IPS-18c (cell line): ENCODE data around the gene C1orf35.

ENCODE experiments used
- H3K4me3 ChIP-seq: 2 replicates; pipeline ENCODE4 v1.7.0; 2013; ENCODE audit warnings: low read depth, mild to moderate bottlenecking, low read length, moderate library complexity; ENCODE audit not compliant: insufficient read depth
- H3K9me3 ChIP-seq: one replicate; pipeline ENCODE4 v1.6.1; 2013; ENCODE audit warnings: mild to moderate bottlenecking, low read length, moderate library complexity; ENCODE audit not compliant: control insufficient read depth, insufficient read depth

Gene C1orf35

DNA sequence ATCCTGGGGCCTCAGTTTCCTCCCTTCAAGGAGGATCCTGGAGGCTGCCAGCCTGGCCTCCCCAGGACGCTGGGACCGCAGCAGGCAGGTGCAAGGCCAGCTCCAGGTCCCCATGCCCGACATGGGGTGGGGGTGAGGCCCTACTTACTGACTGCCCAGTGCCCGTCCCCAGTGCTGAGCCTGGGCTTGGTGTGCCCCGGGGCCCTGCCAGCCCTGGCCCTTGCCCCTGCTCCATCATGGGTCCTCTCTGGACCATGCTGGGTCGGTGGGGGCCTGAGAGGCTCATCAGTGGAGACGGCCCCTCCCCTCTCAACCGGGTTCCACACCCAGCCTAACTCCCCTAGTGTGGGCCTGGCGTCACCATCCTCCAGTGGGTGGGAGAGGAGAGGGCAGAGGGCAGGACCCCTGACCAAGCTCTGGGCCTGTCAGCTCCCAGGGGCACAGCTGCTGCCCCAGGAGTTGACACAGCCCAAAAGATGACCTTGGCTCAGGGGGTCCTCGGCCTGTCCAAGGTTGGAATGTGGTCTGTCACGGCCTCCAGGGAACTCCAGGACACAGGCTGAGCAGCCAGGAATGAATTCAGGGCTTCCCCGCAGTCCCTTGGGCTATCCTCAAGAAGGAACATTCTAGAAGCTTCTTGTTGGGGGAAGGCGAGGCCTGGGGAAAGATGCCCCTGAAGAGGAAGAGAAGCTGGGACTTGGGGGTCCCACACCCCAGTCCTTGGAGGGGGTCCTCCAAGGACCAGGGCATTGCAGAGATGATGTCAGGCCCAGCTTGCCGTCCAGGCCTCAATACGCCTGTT, 38.2 kb downstream of the C1orf35 start:
- Histone ChIP-seq H3K9me3 (no peaks in the 10 kb centered on the region), H3K4me3 (no peak overlapping the region; the same call in 1 of the 2 replicates)

DNA sequence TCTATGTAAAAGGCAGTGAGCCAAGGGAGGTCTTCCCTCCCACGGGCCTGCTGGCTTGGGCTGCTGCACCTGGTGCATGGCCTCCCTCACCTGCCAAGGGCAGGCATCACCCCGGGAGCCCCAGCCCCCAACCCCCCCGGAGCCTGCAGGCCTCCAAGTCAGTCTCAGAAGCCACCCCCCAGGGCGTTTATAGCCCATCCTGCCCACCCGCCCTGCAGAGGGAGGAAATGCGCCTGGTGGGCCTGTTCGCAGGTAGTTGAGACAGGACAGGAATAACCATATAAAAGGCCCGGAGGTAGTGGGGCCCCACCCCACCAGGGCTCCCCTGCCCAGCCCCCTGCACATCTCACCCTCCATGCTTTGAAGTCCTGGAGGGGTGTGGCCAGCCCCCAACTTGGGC, 38.8 kb downstream of the C1orf35 start:
- Histone ChIP-seq H3K9me3 (no peaks in the 10 kb centered on the region), H3K4me3 (no peak overlapping the region)

GRCh38 chr1:228063251-228064191, 39.6 kb downstream of the C1orf35 start:
- Histone ChIP-seq H3K4me3 (no peak overlapping the region), H3K9me3 (peaks cover 2% of the 10 kb centered on the region)

DNA sequence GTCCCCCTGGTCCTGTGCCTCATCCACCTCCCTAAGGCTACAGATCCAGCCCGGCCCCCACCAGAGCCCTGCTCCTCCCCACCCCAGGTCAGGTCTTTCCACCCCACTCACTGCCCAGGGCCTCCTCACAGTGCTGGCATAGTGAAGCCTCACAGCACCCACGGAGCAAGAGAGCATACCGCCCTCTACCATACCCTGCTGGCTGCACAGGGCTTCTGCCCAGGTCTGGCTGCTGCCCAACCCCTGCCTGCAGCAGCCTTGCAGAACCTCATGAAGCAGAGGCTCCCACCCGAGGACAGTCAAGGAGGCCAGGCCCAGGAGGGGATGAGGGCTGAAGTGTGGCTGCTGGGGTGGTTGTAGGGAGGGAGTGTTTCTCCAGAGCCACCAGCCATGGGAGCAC, 40.3 kb downstream of the C1orf35 start:
- H3K9me3 ChIP-seq, result peaks cover 5% of the 10 kb centered on the region

DNA sequence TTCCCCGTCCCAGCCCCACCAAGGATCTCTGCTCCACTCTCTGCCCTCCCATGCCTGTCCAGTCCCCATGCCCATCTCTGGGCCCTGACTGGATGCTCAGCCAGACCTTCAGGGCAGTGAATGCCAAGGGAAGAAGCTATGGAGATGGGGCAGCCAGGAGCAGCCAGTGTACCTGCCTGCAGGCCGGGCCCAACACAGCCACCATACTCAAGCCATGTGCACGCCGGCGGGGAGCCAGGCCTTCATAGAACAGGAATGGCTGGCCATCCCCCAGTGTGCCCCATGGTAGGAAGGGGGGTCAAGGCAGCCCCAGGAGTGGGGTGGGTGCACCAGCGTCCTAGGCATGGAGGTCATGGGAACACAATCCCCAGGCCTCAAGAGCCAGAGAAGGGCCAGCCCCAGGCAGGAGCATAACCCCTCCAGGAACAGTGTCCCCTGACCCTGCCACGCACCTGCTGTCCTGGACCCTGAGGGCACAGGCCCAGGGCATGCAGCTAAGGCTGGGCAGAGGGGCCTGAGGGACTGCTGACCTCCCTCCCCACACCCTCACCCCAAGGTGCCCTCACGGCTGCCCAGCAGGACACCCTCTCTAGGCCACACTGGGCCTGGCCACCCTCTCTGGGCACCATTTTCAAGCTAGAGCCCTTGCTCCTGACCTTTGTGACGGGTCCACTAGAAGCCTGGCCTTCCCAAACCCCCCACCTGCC, 40.9 kb downstream of the C1orf35 start:
- H3K4me3 ChIP-seq, result no peak overlapping the region

More for the DNA sequence above, 40.3 kb downstream of the C1orf35 start:
- H3K4me3 ChIP-seq, result no peak overlapping the region

GRCh38 chr1:228061411-228062084, 41.6 kb downstream of the C1orf35 start:
- peak overlapping the region; percentile 72; the same call in 1 of the 2 replicates for H3K4me3 ChIP-seq
- H3K9me3 ChIP-seq, result peaks cover 5% of the 10 kb centered on the region

More for the DNA sequence above, 40.9 kb downstream of the C1orf35 start:
- peaks cover 5% of the 10 kb centered on the region for H3K9me3 ChIP-seq

DNA sequence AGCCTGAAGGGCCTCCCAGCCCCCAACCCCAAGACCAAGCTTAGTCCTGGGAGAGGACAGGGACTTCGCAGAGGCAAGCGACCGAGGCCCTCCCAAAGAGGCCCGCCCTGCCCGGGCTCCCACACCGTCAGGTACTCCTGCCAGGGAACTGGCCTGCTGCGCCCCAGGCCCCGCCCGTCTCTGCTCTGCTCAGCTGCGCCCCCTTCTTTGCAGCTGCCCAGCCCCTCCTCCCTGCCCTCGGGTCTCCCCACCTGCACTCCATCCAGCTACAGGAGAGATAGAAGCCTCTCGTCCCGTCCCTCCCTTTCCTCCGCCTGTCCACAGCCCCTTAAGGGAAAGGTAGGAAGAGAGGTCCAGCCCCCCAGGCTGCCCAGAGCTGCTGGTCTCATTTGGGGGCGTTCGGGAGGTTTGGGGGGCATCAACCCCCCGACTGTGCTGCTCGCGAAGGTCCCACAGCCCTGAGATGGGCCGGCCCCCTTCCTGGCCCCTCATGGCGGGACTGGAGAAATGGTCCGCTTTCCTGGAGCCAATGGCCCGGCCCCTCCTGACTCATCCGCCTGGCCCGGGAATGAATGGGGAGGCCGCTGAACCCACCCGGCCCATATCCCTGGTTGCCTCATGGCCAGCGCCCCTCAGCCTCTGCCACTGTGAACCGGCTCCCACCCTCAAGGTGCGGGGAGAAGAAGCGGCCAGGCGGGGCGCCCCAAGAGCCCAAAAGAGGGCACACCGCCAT, 42.5 kb downstream of the C1orf35 start:
- peak overlapping the region; percentile 72 for H3K4me3 ChIP-seq
- H3K9me3 ChIP-seq, result peaks cover 5% of the 10 kb centered on the region

DNA sequence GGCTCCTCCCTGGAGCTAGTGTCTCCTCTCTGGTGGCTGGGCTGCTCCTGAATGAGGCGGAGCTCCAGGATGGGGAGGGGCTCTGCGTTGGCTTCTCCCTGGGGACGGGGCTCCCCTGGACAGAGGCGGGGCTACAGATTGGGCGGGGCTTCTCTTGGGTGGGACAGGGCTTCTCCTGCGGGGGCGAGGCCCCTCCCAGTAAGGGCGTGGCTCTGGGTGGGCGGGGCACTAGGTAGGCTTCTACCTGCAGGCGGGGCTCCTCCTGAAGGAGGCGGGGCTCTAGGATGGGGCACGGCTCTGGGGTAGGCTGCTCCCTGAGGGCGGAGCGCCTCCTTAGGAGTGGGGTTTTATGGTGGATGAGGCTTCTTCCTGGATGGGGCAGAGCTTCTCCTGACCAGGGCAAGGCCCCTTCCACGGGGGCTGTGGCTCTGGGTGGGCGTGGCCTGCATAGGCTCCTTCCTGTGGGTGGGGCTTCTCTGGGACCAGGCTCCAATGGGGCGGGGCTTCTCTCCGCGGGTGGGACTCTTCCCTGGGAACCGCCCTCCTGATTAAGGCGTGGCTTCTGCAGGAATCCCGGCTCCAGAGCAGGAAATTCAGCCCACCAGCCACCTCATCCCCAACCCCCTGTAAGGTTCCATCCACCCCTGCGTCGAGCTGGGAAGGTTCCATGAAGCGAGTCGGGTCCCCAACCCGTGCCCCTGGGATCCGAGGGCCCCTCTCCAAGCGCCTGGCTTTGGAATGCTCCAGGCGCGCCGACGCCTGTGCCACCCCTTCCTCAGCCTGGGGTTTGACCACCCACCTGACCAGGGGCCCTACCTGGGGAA, 43.3 kb downstream of the C1orf35 start:
- H3K9me3 ChIP-seq, result peaks cover 5% of the 10 kb centered on the region
- H3K4me3 ChIP-seq, result peak overlapping the region; percentile 72

- H3K9me3 ChIP-seq, result peaks cover 6% of the 10 kb centered on the region
- peak overlapping the region; percentile 72 for H3K4me3 ChIP-seq
Observed at GRCh38 chr1:228058949-228059633, 44.0 kb downstream of the C1orf35 start.

DNA sequence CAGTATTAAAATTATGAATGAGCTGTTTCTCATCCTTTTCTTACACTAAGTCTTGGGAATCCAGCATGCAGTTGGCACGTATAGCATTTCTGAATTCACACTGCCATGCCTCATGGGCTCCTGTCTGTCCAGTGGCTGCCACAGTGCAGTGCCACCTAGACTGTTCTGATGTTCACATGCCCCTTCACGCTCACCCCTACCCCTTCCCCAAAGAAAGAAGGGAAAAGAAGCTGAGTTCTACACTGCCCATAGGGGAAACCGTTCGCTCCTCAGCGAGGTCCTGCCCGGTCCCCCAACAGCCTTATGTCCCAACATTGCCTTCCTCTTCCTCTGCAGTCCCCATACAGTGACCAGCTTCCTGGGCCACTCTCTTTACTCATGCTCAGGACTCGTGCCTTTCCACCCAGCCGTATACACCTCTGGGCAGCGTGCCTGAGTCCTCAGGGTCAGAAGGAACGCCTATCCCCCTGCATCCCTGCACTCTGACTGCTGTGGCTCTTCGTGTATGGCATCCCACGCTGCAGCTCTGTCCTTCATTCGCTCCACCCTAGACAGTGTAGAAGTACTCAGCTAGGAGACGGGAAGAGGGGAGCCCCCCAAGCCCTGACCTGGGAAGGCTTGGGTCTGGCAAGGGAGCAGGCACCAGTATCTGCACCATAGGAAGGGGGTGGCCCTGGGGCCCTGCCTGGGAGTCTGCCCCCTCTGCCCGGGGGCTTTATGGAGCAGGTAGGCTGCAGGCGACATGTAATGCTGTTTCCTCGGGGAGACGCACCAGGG, 44.8 kb downstream of the C1orf35 start:
- H3K4me3 ChIP-seq, result peak overlapping the region; percentile 72; the same call in 1 of the 2 replicates

More for the DNA sequence above, 44.8 kb downstream of the C1orf35 start:
- peaks cover 8% of the 10 kb centered on the region for H3K9me3 ChIP-seq
